ENCODE results near the gene ENTPD8.

The ENTPD8 gene, protein sequence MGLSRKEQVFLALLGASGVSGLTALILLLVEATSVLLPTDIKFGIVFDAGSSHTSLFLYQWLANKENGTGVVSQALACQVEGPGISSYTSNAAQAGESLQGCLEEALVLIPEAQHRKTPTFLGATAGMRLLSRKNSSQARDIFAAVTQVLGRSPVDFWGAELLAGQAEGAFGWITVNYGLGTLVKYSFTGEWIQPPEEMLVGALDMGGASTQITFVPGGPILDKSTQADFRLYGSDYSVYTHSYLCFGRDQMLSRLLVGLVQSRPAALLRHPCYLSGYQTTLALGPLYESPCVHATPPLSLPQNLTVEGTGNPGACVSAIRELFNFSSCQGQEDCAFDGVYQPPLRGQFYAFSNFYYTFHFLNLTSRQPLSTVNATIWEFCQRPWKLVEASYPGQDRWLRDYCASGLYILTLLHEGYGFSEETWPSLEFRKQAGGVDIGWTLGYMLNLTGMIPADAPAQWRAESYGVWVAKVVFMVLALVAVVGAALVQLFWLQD

GRCh38 chr9:137441289-137441934 lies at the start of gene ENTPD8:
TSS of gene ENTPD8 (minus strand) at chr9:137441357. CDS start at chr9:137438285, 3,072 bp downstream.
- peak; percentile 35 for DNase-seq

- no peak for DNase-seq
Observed at GRCh38 chr9:137490532-137491186, 49.5 kb upstream of the ENTPD8 start.

DNA sequence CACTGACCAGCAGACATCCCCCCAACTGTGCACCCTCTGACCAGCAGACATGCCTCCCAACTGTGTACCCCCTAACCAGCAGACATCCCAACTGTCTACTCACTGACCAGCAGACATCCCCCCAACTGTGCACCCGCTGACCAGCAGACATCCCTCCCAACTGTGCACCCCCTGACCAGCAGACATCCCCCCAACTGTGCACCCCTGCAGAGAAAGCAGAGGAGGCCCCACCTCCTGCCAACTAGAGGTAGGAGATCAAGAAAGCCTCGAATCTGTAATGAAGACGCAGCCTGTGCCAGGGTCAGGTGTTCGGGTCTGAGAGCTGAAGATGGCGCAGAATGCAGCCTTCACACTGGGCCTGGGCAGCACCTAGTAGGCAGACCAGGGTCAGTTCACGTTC lies 47.7 kb upstream of the ENTPD8 start:
- no peak for DNase-seq

DNA sequence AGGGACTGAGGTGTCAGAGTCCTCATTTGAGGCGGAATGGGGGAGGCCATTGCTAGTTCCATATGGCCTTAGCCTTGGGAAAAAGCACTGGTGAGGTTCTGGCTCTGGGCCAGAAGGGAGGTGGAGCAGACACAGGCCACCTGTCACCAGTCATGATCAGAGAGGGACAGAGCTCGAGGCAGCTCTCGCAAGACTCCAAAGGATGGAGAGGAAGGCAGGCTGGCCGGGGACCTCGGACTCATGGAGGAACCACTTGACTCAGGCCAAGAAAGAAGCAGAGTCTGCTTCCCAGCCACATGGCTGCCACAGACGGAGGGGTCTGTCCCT lies 47.1 kb upstream of the ENTPD8 start:
- DNase-seq = no peak

- no peak for DNase-seq
Observed at GRCh38 chr9:137487454-137488326, 46.5 kb upstream of the ENTPD8 start.

DNA sequence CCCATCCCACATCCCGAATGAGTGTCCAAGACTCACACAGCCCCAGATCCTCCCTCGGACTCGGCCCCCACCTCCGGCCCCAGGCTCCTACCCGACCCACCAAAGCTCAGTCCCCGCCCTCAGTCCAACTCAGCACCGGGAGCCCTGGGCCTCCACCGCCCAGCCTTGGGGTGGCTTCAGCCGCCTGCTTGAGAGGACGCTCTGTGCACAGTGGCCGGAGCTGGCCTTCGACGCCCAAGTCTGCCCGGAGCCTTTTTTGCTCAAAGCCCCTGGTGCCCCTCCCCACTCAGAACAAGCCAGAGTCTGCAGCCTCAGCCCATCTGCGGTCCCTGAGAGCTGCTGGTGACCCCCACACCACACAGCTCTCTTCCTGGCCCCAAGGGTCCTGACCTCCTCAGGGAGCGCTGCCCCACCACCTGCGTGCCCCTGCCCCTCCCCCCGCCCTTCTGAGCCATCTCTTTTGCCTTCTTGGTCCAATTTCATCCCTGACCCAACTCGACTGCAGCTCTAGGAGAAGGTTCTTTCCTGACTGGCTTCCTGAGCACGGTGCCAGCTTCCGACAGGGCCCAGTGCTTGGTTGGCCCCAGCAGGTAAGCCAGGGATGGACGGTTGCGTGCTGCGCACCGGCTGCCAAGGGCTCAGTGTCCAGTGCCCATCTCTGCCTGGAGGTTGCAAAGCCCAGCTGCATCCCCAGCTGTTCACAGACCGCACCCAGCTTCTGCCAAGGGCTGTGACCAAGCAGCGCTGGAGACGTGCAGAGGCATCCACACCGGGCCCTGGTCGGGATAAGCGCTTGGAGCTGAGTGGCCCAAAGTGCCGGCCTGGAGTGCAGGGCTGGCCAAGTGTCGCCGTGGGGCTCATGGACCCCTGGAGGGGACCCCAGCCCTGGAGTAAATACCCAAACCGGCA lies 45.6 kb upstream of the ENTPD8 start:
- no peak for DNase-seq

DNA sequence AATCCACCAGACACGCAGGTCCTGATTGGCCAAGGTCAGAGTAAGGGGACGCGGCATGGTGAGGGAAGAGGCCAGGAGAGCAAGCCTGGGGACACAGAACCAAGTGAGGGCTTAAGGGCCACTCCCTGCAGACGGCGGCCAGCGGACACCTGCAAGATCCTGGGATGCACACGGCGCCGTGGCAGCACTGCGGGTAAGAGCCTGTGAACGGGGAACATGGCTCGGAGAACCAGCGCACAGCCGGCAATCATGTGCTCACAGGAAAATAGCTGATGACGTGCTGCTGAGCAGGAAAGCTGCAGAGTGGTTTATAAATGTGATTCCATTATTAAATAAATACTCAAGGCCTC lies 45.0 kb upstream of the ENTPD8 start:
- no peak for DNase-seq

- DNase-seq = no peak
Observed at GRCh38 chr9:137485343-137486140, 44.4 kb upstream of the ENTPD8 start.

DNA sequence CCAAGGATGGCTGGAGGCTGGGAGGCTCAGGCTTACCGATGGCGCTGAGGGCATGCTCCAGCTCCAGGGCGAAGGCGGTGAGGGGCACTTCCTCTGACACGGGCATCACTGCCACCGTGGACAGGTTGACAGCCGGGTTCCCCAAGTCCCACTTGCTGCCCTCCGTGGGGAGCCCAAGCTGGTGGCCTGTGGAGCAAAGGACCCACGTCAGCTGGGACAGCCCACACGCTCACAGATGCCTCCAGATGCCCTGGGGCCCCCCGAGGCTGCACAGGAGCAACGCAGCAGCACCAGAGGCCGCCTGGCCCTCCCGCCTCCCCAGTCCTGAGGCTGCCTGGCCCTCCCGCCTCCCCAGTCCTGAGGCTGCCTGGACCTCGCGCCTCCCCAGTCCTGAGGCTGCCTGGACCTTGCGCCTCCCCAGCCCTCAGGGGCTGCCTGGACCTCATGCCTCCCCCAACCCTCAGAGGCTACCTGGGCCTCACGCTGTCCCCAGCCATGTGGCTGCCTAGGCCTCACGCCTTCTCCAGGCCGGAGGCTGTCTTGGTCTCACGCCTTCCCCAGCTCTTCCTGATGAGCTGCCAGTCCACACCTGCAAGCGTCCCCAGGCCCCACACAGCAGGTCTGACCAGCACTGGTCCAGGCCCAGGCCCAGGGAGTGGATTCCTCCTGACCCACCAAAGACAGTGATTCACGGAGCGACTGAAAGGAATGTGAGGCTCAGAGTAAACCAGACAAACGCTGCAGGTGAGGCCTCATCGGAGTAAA lies 43.6 kb upstream of the ENTPD8 start:
- DNase-seq = no peak

DNA sequence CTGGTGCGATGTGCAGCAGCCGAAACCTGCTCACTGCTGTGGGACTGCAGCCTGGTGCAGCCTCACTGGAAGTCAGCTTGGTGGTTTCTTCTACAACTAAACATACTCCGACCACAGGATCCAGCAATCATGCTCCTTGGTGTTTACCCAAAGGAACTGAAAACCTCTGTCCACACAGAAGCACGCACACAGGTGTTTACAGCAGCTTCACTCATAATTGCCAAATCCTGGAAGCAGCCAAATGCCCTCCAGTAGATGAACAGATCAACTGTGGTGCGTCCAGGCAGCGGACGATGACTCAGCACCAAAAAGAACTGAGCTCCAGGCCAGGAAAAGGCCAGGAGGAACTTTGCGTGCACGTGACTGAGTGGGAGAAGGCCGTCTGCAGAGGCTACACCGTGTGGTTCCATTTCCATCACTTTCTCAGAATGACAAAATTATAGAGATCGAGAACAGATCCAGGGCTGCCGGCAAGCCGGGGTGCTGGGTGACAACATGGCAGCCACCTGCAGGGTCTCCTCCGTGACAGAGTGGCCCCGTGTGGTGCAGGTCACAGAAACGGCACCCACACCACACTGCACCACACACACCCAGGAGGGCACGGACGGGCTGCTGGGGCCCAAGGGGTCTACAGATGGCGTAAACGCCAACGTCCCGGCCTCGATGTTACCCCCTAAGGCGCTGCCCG lies 41.1 kb upstream of the ENTPD8 start:
- no peak for DNase-seq

DNA sequence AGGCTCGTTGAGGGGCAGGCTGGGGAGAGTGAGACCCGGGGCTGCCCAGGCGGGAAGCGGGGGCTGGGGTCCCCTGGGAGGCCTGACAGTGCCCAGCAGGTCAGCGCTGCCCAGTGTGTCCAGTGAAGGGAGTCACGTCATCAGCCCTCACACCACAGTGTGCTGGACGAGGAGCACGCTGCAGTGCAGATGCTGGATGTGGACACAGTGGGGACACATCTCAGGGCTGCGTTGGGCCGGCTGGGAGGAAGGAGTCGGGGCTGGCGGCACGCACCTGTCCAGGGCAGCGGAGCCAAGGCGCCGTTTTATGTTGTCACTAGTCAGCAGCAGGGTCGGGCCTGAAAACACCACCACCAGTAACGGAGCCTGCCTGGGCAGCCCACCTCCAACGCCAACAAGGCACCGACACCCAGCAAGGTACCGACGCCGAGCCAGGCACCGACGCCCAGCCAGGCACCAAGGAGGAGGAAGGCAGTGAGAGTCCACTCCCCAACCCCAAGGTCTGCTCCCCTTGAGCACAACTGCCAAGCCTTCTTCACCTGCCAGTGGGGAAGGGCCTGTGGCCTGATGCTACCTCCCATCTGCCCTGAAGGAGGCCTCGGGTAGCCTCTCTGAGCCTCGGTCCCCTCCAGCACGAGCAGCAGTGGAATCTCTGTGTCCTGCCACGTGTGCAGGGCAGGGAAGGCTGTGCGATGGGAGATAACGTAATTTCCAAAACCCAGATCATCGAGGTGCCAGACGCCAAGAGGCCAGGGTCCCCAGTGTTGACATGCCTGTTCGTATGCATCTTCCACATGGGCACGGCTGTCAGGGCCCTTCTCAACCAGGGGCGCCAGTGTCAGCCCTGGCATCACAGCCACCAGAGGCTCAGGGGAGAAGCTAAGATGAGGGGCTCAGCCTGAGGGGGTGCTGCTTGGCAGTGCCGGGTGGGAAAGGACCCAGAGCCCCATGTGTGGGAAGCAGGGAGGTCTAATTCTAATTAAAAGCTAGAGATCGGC lies 39.8 kb upstream of the ENTPD8 start:
- no peak for DNase-seq

DNA sequence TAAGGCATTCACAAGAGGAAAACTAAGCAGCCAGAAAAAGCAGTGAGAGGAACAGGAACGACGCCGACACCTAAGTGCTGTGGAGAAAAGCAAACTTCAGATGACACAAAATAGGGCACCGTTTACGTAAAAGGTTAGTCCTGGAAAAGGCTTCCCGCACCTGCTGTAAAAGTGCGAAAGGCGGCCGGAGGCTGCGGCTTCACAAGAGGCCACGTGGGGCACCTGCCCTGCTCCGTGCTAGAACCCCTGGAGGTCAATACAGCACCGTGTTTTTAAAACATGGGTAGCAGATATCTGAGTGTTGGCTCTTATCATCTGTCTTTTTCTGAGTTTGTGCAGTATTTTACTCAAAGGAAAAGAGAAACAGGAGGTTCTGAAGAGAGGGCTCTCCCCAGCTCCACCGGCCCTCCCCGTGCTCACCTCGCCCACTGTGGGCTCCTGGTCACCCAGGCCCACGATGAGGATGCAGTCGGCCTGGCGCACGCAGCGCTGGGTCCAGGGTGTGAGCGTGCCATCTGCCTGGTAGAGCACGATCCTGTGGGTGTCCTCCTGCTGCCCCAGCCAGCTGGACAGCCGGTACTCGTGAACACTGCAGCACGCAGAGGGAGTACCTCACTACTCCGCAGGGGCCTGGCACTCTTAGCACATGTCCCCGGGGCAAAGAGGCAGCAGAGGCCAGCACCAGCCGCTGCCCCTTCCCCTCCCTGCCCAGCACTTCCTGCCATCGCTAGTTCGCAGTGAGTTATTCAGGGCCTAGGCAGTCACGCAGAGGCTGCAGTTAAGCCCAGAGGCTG lies 38.9 kb upstream of the ENTPD8 start:
- no peak for DNase-seq

- DNase-seq = no peak
Observed at GRCh38 chr9:137478962-137479861, 38.1 kb upstream of the ENTPD8 start.

GRCh38 chr9:137478613-137478961 lies 37.4 kb upstream of the ENTPD8 start:
- DNase-seq = no peak

DNA sequence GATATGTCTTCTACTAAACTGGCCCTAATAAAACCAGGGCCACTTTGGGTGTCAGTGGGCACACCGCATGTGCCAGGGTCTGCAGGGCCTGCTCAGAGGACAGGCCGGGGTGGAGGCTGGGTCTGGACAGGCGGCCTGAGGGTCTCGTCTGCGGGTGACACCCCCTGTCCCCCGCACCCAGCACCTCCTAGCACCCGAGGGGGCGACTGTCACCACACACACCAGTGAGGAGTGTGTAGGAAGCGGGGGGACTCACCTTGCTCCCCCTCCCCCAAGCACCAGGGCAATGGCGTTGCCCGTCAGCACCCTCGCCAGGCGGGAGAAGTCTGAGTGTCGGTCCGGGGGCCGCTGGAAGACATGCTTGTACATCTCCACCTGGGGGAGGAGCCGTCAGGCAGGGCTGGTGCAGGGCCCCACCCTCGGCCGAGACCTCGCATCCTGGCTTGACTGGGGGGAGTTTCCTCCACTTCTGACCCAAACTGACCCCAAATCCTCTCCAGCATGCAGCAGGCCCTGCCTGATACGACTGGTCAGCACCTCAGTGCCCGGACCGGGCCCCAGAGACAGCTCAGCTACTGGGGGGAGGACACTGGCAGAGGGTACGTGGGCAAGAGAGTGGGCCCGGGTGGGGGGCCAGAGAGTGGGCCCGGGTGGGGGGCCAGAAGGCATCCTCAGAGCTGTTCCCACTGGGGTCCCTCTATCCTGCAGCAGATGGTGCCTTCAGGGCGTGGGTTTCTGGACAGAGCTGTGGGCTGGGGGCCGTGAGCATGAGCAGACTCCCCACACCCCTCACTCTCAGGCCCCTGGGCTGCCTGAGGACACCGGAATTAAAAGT lies 36.8 kb upstream of the ENTPD8 start:
- DNase-seq = no peak

Measured in CD4-positive, alpha-beta T cell treated with Interleukin-17A for 4 hours (primary cell).